HepG2 (cell line): ENCODE results near the gene ARMC5.

ENCODE experiments used
- CREB1 ChIP-seq, 2 experiments: fragments of 450-650 bp in 1 of 2; IDR thresholded peaks; 2 replicates each; pipeline ENCODE4 v1.6.1; 2016 to 2017; ENCODE audit warnings: control low read depth in 1 of 2, mild to moderate bottlenecking in 1 of 2, missing compliant biosample characterization in 1 of 2, missing genetic modification characterization in 1 of 2
- GABPA ChIP-seq, 2 experiments: IDR thresholded peaks; 2 replicates each; pipeline ENCODE4 v1.6.1; 2011 to 2016; ENCODE audit warnings: low read depth in 2 of 2, low read length in 1 of 2, missing biosample characterization in 1 of 2, missing genetic modification characterization in 1 of 2
- HOXA7 ChIP-seq: sonication (generic); formaldehyde crosslinking; IDR thresholded peaks from 2 replicates; pipeline ENCODE4 v1.8.1; 2022; ENCODE audit warnings: mild to moderate bottlenecking, missing genetic modification reagents, moderate library complexity
- IRX3 ChIP-seq: sonication (generic); formaldehyde crosslinking; IDR thresholded peaks from 2 replicates; pipeline ENCODE4 v1.8.1; 2023; ENCODE audit warnings: mild to moderate bottlenecking, low read depth, missing genetic modification reagents, borderline replicate concordance
- KDM2A ChIP-seq: sonication (generic); formaldehyde crosslinking; IDR thresholded peaks from 2 replicates; pipeline ENCODE4 v1.4.0; 2020; ENCODE audit warnings: low read depth, missing genetic modification reagents, borderline replicate concordance
- KDM6A ChIP-seq: IDR thresholded peaks from 2 replicates; pipeline ENCODE4 v1.6.1; 2016; ENCODE audit warnings: low read depth
- NR1H2 ChIP-seq: sonication (generic); formaldehyde crosslinking; IDR thresholded peaks from 2 replicates; pipeline ENCODE4 v1.8.1; 2022; ENCODE audit warnings: low read depth, missing genetic modification reagents, borderline replicate concordance
- SIN3A ChIP-seq: IDR thresholded peaks from 2 replicates; pipeline ENCODE4 v1.6.1; 2011; ENCODE audit warnings: low read depth, mild to moderate bottlenecking, control low read depth, low read length, borderline replicate concordance
- SSRP1 ChIP-seq: IDR thresholded peaks from 2 replicates; pipeline ENCODE4 v1.6.1; 2016; ENCODE audit warnings: control low read depth
- ZBTB21 ChIP-seq: sonication (generic); formaldehyde crosslinking; IDR thresholded peaks from 2 replicates; pipeline ENCODE4 v1.4.0; 2020; ENCODE audit warnings: missing genetic modification reagents
- ZNF24 ChIP-seq: fragments of 450-650 bp; IDR thresholded peaks from 2 replicates; pipeline ENCODE4 v1.6.1; 2017; ENCODE audit warnings: antibody characterized with exemption, mild to moderate bottlenecking
- TF ChIP-seq, protein P1 (sequence below): sonication (generic); formaldehyde crosslinking; IDR thresholded peaks from 2 replicates; pipeline ENCODE4 v1.5.0; 2020; ENCODE audit warnings: mild to moderate bottlenecking, missing genetic modification reagents, moderate library complexity
- TF ChIP-seq, protein P2 (sequence below): sonication (generic); formaldehyde crosslinking; IDR thresholded peaks from 2 replicates; pipeline ENCODE4 v1.5.1; 2020; ENCODE audit warnings: mild to moderate bottlenecking, missing genetic modification reagents, moderate library complexity
- TF ChIP-seq, protein P3 (sequence below): IDR thresholded peaks from 2 replicates; pipeline ENCODE4 v1.6.1; 2016

DNA sequence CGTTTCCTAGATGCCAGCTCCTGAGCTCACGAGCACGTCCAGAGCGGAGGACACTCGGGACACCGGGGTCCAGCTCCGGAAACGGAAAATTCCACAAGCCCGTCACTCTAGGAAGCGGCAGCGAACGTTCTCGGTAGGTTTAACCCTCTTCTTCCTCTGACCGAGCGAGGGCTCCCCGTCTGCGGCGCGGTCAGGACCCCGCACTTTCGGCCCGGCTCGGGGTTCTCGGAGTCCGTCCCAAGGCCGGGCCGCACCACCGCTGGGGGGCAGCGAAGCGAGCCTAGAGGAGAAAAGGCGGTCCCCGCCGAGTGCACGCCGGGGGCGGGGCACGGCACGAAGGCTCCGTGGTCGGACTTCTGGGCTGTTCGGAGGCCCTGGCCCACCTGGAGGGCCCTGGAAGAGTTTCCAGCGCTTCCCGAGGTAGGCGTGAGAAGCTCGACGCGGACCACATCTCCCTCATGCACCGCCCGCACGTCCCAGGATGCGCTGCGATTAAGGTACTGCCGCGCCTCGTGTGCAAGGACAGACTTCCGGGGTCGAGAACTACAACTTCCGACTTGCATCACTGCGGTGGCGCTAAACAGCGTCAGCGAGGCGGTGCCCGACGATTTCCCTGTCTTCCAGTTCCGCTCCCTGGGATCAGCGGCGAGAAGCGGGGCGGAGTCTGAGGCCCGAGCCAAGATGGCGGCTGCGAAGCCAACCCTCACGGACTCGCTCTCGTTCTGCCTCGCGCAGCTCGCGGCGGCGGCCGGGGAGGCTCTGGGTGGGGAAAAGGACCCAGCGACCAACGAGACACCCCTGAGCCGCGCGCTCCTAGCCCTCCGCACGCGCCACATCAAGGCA, at the start of gene ARMC5:
- TF ChIP-seq KDM2A (CRISPR knock-in tag) (peak; percentile 92), HOXA7 (CRISPR knock-in tag) (no peak), ZNF24 (no peak; the same call in 1 of the 2 replicates), CREB1 (IDR thresholded peaks at IDR 0.05) (peak; percentile 94), CREB1 (CRISPR knock-in tag; IDR thresholded peaks at IDR 0.05) (peak; percentile 97), GABPA (IDR thresholded peaks at IDR 0.05; ENCODE audit: low read depth, low read length) (peak; percentile 85), GABPA (CRISPR knock-in tag; IDR thresholded peaks at IDR 0.05; ENCODE audit: low read depth) (peak; percentile 95), NR1H2 (CRISPR knock-in tag) (no peak; the same call in 1 of the 2 replicates), SSRP1 (no peak; the same call in 1 of the 2 replicates), ZBTB21 (peak; percentile 98), KDM6A (CRISPR knock-in tag) (no peak), SIN3A (peak; percentile 74), IRX3 (CRISPR knock-in tag) (peak; percentile 79; the same call in 1 of the 2 replicates)
- TF ChIP-seq, protein P1, sequence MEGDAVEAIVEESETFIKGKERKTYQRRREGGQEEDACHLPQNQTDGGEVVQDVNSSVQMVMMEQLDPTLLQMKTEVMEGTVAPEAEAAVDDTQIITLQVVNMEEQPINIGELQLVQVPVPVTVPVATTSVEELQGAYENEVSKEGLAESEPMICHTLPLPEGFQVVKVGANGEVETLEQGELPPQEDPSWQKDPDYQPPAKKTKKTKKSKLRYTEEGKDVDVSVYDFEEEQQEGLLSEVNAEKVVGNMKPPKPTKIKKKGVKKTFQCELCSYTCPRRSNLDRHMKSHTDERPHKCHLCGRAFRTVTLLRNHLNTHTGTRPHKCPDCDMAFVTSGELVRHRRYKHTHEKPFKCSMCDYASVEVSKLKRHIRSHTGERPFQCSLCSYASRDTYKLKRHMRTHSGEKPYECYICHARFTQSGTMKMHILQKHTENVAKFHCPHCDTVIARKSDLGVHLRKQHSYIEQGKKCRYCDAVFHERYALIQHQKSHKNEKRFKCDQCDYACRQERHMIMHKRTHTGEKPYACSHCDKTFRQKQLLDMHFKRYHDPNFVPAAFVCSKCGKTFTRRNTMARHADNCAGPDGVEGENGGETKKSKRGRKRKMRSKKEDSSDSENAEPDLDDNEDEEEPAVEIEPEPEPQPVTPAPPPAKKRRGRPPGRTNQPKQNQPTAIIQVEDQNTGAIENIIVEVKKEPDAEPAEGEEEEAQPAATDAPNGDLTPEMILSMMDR (CRISPR knock-in tag), result peak; percentile 90
- TF ChIP-seq, protein P2, sequence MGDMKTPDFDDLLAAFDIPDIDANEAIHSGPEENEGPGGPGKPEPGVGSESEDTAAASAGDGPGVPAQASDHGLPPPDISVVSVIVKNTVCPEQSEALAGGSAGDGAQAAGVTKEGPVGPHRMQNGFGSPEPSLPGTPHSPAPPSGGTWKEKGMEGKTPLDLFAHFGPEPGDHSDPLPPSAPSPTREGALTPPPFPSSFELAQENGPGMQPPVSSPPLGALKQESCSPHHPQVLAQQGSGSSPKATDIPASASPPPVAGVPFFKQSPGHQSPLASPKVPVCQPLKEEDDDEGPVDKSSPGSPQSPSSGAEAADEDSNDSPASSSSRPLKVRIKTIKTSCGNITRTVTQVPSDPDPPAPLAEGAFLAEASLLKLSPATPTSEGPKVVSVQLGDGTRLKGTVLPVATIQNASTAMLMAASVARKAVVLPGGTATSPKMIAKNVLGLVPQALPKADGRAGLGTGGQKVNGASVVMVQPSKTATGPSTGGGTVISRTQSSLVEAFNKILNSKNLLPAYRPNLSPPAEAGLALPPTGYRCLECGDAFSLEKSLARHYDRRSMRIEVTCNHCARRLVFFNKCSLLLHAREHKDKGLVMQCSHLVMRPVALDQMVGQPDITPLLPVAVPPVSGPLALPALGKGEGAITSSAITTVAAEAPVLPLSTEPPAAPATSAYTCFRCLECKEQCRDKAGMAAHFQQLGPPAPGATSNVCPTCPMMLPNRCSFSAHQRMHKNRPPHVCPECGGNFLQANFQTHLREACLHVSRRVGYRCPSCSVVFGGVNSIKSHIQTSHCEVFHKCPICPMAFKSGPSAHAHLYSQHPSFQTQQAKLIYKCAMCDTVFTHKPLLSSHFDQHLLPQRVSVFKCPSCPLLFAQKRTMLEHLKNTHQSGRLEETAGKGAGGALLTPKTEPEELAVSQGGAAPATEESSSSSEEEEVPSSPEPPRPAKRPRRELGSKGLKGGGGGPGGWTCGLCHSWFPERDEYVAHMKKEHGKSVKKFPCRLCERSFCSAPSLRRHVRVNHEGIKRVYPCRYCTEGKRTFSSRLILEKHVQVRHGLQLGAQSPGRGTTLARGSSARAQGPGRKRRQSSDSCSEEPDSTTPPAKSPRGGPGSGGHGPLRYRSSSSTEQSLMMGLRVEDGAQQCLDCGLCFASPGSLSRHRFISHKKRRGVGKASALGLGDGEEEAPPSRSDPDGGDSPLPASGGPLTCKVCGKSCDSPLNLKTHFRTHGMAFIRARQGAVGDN (CRISPR knock-in tag), result peak; percentile 96
- TF ChIP-seq, protein P3, sequence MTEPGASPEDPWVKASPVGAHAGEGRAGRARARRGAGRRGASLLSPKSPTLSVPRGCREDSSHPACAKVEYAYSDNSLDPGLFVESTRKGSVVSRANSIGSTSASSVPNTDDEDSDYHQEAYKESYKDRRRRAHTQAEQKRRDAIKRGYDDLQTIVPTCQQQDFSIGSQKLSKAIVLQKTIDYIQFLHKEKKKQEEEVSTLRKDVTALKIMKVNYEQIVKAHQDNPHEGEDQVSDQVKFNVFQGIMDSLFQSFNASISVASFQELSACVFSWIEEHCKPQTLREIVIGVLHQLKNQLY (CRISPR knock-in tag), result 0 out of 2 replicates have a peak, but pooled peaks have one; percentile 23
